H1 (cell line): ENCODE results near the gene MYPN. TPM values are rescaled to one million over a fixed set of nuclear protein-coding genes. Genes with fewer than 3 reads are reported as not detected.

Experiments used
- CEBPB ChIP-seq: IDR thresholded peaks from 2 replicates; pipeline ENCODE4 v1.6.1; 2012; ENCODE audit warnings: low read depth, low read length
- CHD1 ChIP-seq: IDR thresholded peaks from 2 replicates; pipeline ENCODE4 v1.6.1; 2012; ENCODE audit warnings: low read depth, low read length, improper control_type of control experiment
- CHD7 ChIP-seq: fragments of 300-600 bp; sonication (generic); IDR thresholded peaks from 2 replicates; pipeline ENCODE4 v1.7.1; 2012; ENCODE audit warnings: low read length, moderate library complexity, mild to moderate bottlenecking, inconsistent platforms; ENCODE audit not compliant: insufficient replicate concordance
- KDM1A ChIP-seq: fragments of 200-600, 300-600 bp; sonication (generic); IDR thresholded peaks from 2 replicates; pipeline ENCODE4 v1.7.1; 2016; ENCODE audit warnings: mild to moderate bottlenecking, low read length, borderline replicate concordance
- MAX ChIP-seq: IDR thresholded peaks from 2 replicates; pipeline ENCODE4 v1.6.1; 2012; ENCODE audit warnings: inconsistent platforms
- PHF8 ChIP-seq: fragments of 200-600 bp; sonication (generic); conservative IDR thresholded peaks from 2 replicates; pipeline ENCODE4 v1.7.1; 2012; ENCODE audit warnings: low read depth, mild to moderate bottlenecking, inconsistent platforms, low read length, moderate library complexity
- POLR2A ChIP-seq, 2 experiments: IDR thresholded peaks; 1 replicate in 1 of 2; 2 replicates in 1 of 2; pipeline ENCODE4 v1.6.1; 2011; ENCODE audit warnings: low read depth in 2 of 2, low read length in 2 of 2, mild to moderate bottlenecking in 2 of 2; ENCODE audit errors: control extremely low read depth in 1 of 2
- RXRA ChIP-seq: IDR thresholded peaks from 2 replicates; pipeline ENCODE4 v1.6.1; 2011; ENCODE audit warnings: low read depth, mild to moderate bottlenecking, low read length, moderate library complexity; ENCODE audit not compliant: insufficient read depth
- SP2 ChIP-seq: IDR thresholded peaks from 2 replicates; pipeline ENCODE4 v1.6.1; 2012; ENCODE audit warnings: mild to moderate bottlenecking, low read length, inconsistent platforms
- polyA plus RNA-seq, 7 experiments: library from polyadenylated mRNA; depleted of rRNA in 3 of 7; stranded (reverse) in 5 of 7; unstranded in 2 of 7; fragments of >200 nt in 5 of 7; fragments of 200-250 nt in 2 of 7; gene quantifications; 1 replicate in 5 of 7; 2 replicates in 1 of 7; 4 replicates in 1 of 7; pipeline versions ENCODE4 v1.2.1 to v1.2.3, GENCODE V29; 2011 to 2013; ENCODE audit warnings: missing spikeins in 2 of 7, mixed read lengths in 2 of 7
- total RNA-seq: library from RNA; stranded (reverse); fragmentation: NEBNext Ultra II Directional; extraction: Animal tissue kit (Norgen Biotek cat#: 25700); gene quantifications from 2 replicates; pipeline ENCODE4 v1.2.1, GENCODE V29; 2021

MYPN gene
- total and polyA plus RNA-seq, 2 of the 8 experiments (the other 6 are each of a cell fraction or from before 2014, with no cell fraction given) = not detected

GRCh38 chr10:68103901-68104300 is 5.4 kb upstream of the MYPN start (continued):
- TF ChIP-seq CHD7 (no peak), KDM1A (no peak), CEBPB (no peak), RXRA (no peak), MAX (no peak), POLR2A (IDR thresholded peaks at IDR 0.05; ENCODE audit: control extremely low read depth in 1 of 2, low read depth in 2 of 2, low read length in 2 of 2) (no peak), SP2 (no peak), PHF8 (no peak), CHD1 (no peak)
